Measurements from ENCODE around the gene RALGPS1.

RALGPS1 gene

GRCh38 chr9:127163409-127163808, 248.8 kb downstream of the RALGPS1 start:
- H3K4me3 ChIP-seq (ENCODE audit: low read depth, low read length): no peak overlapping the region
- H3K4ac ChIP-seq (ENCODE audit: low read depth, low read length): no peak overlapping the region
- no peak overlapping the region for H4K8ac ChIP-seq (ENCODE audit: low read depth, low read length)
- H2BK120ac ChIP-seq (ENCODE audit: insufficient read depth, low read length, poor library complexity): no peak overlapping the region
- no peak overlapping the region for H3K23ac ChIP-seq (ENCODE audit: low read length)
- no peaks in the 10 kb centered on the region for H3K27me3 ChIP-seq (ENCODE audit: insufficient read depth, low read length)
- H3K4me1 ChIP-seq (ENCODE audit: control insufficient read depth in 1 of 2, insufficient read depth in 2 of 2, low read length in 2 of 2): peaks cover 0 to 10% of the 10 kb centered on the region in 2 experiments
- no CpG with 5 or more reads among the region's 2 CpGs for WGBS (ENCODE audit: extremely low coverage, insufficient coverage, insufficient read length)
- no peak overlapping the region for H3K27ac ChIP-seq (ENCODE audit: low read depth, low read length)
- no peak overlapping the region for H2AFZ ChIP-seq (ENCODE audit: insufficient read depth, low read length, poor library complexity)
- no peaks in the 10 kb centered on the region for H3K36me3 ChIP-seq (ENCODE audit: control insufficient read depth in 1 of 2, insufficient read depth in 2 of 2, low read length in 2 of 2)
- no peak overlapping the region for H3K4me2 ChIP-seq (ENCODE audit: low read length)
- H3K18ac ChIP-seq (ENCODE audit: low read length): no peak overlapping the region
- H3K79me1 ChIP-seq (ENCODE audit: low read length): no peaks in the 10 kb centered on the region
- no peak overlapping the region for H2AK5ac ChIP-seq (ENCODE audit: low read length)
- H2BK12ac ChIP-seq (ENCODE audit: low read length): no peak overlapping the region
- no peaks in the 10 kb centered on the region for H3K9me3 ChIP-seq (ENCODE audit: insufficient read depth, low read depth, low read length)
- H4K91ac ChIP-seq (ENCODE audit: low read depth, low read length): no peak overlapping the region
- H2BK5ac ChIP-seq (ENCODE audit: low read depth, low read length, poor library complexity): no peak overlapping the region
- DNase-seq: no peak
- H3K14ac ChIP-seq (ENCODE audit: low read length): no peak overlapping the region
- no peak overlapping the region for H4K12ac ChIP-seq (ENCODE audit: low read depth, low read length)
- H3K79me2 ChIP-seq (ENCODE audit: control insufficient read depth, insufficient read depth, low read length, poor library complexity): no peaks in the 10 kb centered on the region
- no peak overlapping the region for H3K9ac ChIP-seq (ENCODE audit: low read length)

- Histone ChIP-seq H3K14ac (ENCODE audit: low read length) (no peak overlapping the region), H4K91ac (ENCODE audit: low read depth, low read length) (no peak overlapping the region), H3K27me3 (ENCODE audit: insufficient read depth, low read length) (no peaks in the 10 kb centered on the region), H3K9ac (ENCODE audit: low read length) (no peak overlapping the region), H3K4me3 (ENCODE audit: low read depth, low read length) (no peak overlapping the region), H3K4ac (ENCODE audit: low read depth, low read length) (no peak overlapping the region), H2BK12ac (ENCODE audit: low read length) (no peak overlapping the region), H3K4me2 (ENCODE audit: low read length) (no peak overlapping the region), H3K18ac (ENCODE audit: low read length) (no peak overlapping the region), H4K12ac (ENCODE audit: low read depth, low read length) (no peak overlapping the region), H3K4me1 (ENCODE audit: control insufficient read depth in 1 of 2, insufficient read depth in 2 of 2, low read length in 2 of 2) (peaks cover 0 to 7% of the 10 kb centered on the region in 2 experiments), H2AK5ac (ENCODE audit: low read length) (no peak overlapping the region), H3K23ac (ENCODE audit: low read length) (no peak overlapping the region), H4K8ac (ENCODE audit: low read depth, low read length) (no peak overlapping the region), H2AFZ (ENCODE audit: insufficient read depth, low read length, poor library complexity) (no peak overlapping the region), H3K79me2 (ENCODE audit: control insufficient read depth, insufficient read depth, low read length, poor library complexity) (no peaks in the 10 kb centered on the region), H3K27ac (ENCODE audit: low read depth, low read length) (no peak overlapping the region), H2BK120ac (ENCODE audit: insufficient read depth, low read length, poor library complexity) (no peak overlapping the region), H3K79me1 (ENCODE audit: low read length) (no peaks in the 10 kb centered on the region), H3K9me3 (ENCODE audit: insufficient read depth, low read depth, low read length) (peaks cover 2% of the 10 kb centered on the region), H3K36me3 (ENCODE audit: control insufficient read depth in 1 of 2, insufficient read depth in 2 of 2, low read length in 2 of 2) (no peaks in the 10 kb centered on the region), H2BK5ac (ENCODE audit: low read depth, low read length, poor library complexity) (no peak overlapping the region)
- no peak for DNase-seq
- no CpG with 5 or more reads among the region's 4 CpGs for WGBS (ENCODE audit: extremely low coverage, insufficient coverage, insufficient read length)
These were observed 250.5 kb downstream of the RALGPS1 start for GRCh38 chr9:127165116-127165515.

DNA sequence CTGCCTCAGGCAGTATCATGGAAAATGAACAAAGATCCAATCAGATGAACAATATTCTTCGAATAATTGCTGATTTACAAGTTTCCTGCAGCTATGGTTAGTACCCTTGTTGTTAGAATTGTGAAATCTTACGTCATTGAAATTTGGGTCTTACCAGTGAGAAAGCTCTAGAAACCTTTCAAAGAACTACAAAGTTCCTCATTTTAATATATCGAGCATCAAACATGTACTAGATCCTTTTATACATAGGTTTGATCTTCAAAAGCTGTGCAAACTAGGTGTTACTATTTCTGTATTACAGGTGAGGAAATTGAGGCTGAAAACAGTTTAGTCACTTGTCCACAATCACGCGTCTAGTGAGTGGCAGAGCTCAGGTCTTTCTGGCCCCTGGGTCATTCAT, 251.5 kb downstream of the RALGPS1 start:
- H3K27ac ChIP-seq (ENCODE audit: low read depth, low read length): no peak overlapping the region
- WGBS (ENCODE audit: extremely low coverage, insufficient coverage, insufficient read length): no CpG with 5 or more reads among the region's 5 CpGs
- no peak overlapping the region for H3K18ac ChIP-seq (ENCODE audit: low read length)
- H2BK120ac ChIP-seq (ENCODE audit: insufficient read depth, low read length, poor library complexity): no peak overlapping the region
- H3K9me3 ChIP-seq (ENCODE audit: insufficient read depth, low read depth, low read length): peaks cover 2% of the 10 kb centered on the region
- H3K4me2 ChIP-seq (ENCODE audit: low read length): no peak overlapping the region
- no peak overlapping the region for H3K9ac ChIP-seq (ENCODE audit: low read length)
- no peak overlapping the region for H4K8ac ChIP-seq (ENCODE audit: low read depth, low read length)
- H2AFZ ChIP-seq (ENCODE audit: insufficient read depth, low read length, poor library complexity): no peak overlapping the region
- H3K79me1 ChIP-seq (ENCODE audit: low read length): no peaks in the 10 kb centered on the region
- H2AK5ac ChIP-seq (ENCODE audit: low read length): no peak overlapping the region
- DNase-seq: no peak
- H3K36me3 ChIP-seq (ENCODE audit: control insufficient read depth in 1 of 2, insufficient read depth in 2 of 2, low read length in 2 of 2): no peaks in the 10 kb centered on the region
- H4K12ac ChIP-seq (ENCODE audit: low read depth, low read length): no peak overlapping the region
- peaks cover 0 to 7% of the 10 kb centered on the region in 2 experiments for H3K4me1 ChIP-seq (ENCODE audit: control insufficient read depth in 1 of 2, insufficient read depth in 2 of 2, low read length in 2 of 2)
- no peak overlapping the region for H3K4me3 ChIP-seq (ENCODE audit: low read depth, low read length)
- H3K79me2 ChIP-seq (ENCODE audit: control insufficient read depth, insufficient read depth, low read length, poor library complexity): no peaks in the 10 kb centered on the region
- no peak overlapping the region for H3K14ac ChIP-seq (ENCODE audit: low read length)
- no peak overlapping the region for H3K4ac ChIP-seq (ENCODE audit: low read depth, low read length)
- no peak overlapping the region for H4K91ac ChIP-seq (ENCODE audit: low read depth, low read length)
- no peak overlapping the region for H2BK5ac ChIP-seq (ENCODE audit: low read depth, low read length, poor library complexity)
- H3K27me3 ChIP-seq (ENCODE audit: insufficient read depth, low read length): no peaks in the 10 kb centered on the region
- H3K23ac ChIP-seq (ENCODE audit: low read length): no peak overlapping the region
- H2BK12ac ChIP-seq (ENCODE audit: low read length): no peak overlapping the region

GRCh38 chr9:127166651-127167524, 252.3 kb downstream of the RALGPS1 start:
- Histone ChIP-seq H3K79me2 (ENCODE audit: control insufficient read depth, insufficient read depth, low read length, poor library complexity) (no peaks in the 10 kb centered on the region), H4K91ac (ENCODE audit: low read depth, low read length) (no peak overlapping the region), H3K27ac (ENCODE audit: low read depth, low read length) (no peak overlapping the region), H3K27me3 (ENCODE audit: insufficient read depth, low read length) (no peaks in the 10 kb centered on the region), H3K4me2 (ENCODE audit: low read length) (no peak overlapping the region), H2BK12ac (ENCODE audit: low read length) (no peak overlapping the region), H3K36me3 (ENCODE audit: control insufficient read depth in 1 of 2, insufficient read depth in 2 of 2, low read length in 2 of 2) (no peaks in the 10 kb centered on the region), H2AK5ac (ENCODE audit: low read length) (no peak overlapping the region), H3K9me3 (ENCODE audit: insufficient read depth, low read depth, low read length) (peaks cover 2% of the 10 kb centered on the region), H3K9ac (ENCODE audit: low read length) (no peak overlapping the region), H3K4ac (ENCODE audit: low read depth, low read length) (no peak overlapping the region), H3K79me1 (ENCODE audit: low read length) (no peaks in the 10 kb centered on the region), H3K4me3 (ENCODE audit: low read depth, low read length) (peak overlapping the region; percentile 44), H2BK5ac (ENCODE audit: low read depth, low read length, poor library complexity) (no peak overlapping the region), H4K12ac (ENCODE audit: low read depth, low read length) (no peak overlapping the region), H2BK120ac (ENCODE audit: insufficient read depth, low read length, poor library complexity) (no peak overlapping the region), H3K23ac (ENCODE audit: low read length) (no peak overlapping the region), H3K14ac (ENCODE audit: low read length) (no peak overlapping the region), H4K8ac (ENCODE audit: low read depth, low read length) (no peak overlapping the region), H3K18ac (ENCODE audit: low read length) (no peak overlapping the region), H2AFZ (ENCODE audit: insufficient read depth, low read length, poor library complexity) (no peak overlapping the region), H3K4me1 (ENCODE audit: control insufficient read depth in 1 of 2, insufficient read depth in 2 of 2, low read length in 2 of 2) (peaks cover 0 to 3% of the 10 kb centered on the region in 2 experiments)
- no CpG with 5 or more reads among the region's 12 CpGs for WGBS (ENCODE audit: extremely low coverage, insufficient coverage, insufficient read length)
- DNase-seq: no peak
